OCI-LY7 (cell line): Measurements from ENCODE around the gene ITLN1.
"Not testable (repeated sequence)": the region's sequence is repeated elsewhere in the genome, so short reads cannot be mapped to it uniquely, and the experiment has no call there.

Source experiments
- EZH2phosphoT487 ChIP-seq: fragments of 200-600 bp; sonication (generic); IDR thresholded peaks from 2 replicates; pipeline ENCODE4 v1.6.1; 2018; ENCODE audit warnings: low read depth, borderline replicate concordance, mild to moderate bottlenecking, mixed run types, antibody characterized with exemption, low read length, moderate library complexity, mixed read lengths
- TF ChIP-seq, protein P1 (sequence below): fragments of 200-600 bp; sonication (generic); conservative IDR thresholded peaks from 2 replicates; pipeline ENCODE4 v1.5.1; 2014; ENCODE audit warnings: mild to moderate bottlenecking, antibody characterized with exemption, low read length, moderate library complexity, mixed read lengths

DNA sequence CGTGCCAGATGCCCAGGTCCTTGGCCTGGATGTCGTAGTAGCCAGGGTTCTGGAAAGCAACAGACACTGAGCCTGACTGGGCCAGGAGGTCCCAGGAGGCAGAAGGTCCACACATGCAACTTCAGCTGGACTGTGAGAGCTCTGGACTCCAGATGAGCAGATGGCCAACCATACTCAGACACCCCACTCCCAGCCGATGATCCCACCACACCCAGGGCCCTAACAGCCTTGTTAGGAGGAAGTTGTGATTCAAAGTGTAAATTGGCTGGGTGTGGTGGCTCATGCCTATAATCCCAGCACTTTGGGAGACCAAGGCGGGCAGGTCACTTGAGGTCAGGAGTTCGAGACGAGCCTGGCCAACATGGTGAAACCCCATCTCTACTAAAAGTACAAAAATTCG, 3.7 kb downstream of the ITLN1 start:
- TF ChIP-seq, protein P1, sequence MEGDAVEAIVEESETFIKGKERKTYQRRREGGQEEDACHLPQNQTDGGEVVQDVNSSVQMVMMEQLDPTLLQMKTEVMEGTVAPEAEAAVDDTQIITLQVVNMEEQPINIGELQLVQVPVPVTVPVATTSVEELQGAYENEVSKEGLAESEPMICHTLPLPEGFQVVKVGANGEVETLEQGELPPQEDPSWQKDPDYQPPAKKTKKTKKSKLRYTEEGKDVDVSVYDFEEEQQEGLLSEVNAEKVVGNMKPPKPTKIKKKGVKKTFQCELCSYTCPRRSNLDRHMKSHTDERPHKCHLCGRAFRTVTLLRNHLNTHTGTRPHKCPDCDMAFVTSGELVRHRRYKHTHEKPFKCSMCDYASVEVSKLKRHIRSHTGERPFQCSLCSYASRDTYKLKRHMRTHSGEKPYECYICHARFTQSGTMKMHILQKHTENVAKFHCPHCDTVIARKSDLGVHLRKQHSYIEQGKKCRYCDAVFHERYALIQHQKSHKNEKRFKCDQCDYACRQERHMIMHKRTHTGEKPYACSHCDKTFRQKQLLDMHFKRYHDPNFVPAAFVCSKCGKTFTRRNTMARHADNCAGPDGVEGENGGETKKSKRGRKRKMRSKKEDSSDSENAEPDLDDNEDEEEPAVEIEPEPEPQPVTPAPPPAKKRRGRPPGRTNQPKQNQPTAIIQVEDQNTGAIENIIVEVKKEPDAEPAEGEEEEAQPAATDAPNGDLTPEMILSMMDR, result not testable (repeated sequence)
- not testable (repeated sequence) for TF ChIP-seq EZH2phosphoT487
